Measurements from ENCODE around the gene AMFR. TPM values are rescaled to one million over a fixed set of nuclear protein-coding genes. Genes with fewer than 3 reads are reported as not detected.

AMFR gene
- total and polyA plus RNA-seq, 8 donors: 29.2 to 64.2 (median 47.3) TPM

DNA sequence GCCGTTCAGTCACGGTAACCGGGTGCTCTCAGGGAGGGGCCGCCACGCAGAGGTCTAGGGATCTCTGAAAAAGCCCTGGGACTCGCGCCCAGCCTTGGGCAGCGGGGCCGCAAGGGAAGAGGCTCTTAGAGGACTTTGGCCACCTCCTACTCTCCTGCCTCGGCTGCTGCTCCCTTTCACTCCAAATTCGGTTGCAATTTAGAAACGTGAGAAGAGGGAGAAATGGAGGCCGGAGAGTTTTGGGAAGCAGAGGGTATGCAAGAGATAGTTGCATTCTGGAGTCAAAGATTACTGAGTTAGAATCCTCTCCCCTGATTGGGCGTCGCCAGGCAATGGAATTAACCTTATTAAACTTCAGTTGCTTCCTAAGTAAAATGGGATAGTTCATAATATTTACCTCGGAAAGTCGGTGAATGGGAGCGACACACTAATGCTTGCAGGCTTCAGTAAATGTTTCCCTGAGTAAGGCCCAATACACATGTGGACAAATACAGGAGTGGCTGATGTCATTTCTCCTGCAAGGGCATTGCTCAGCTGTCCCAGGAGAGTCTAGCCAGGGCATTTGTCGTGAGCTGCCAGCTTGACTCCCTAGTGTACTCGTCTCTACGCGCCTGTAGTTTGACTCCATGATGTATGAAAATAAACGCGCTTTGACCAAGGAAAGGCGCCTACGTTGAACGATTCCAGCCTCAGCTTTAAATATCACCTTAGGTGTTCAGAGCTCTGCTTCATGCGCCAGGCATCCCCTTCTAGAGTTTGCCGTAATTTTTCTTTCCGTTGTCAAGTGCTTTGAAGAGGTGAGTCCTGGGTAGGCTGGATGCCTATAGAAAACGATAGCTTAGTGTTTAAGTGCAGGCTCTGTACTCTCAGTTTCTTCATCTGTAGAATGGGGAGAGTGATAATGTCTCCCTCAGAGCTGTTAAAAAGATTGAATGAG is 26.7 kb upstream of the AMFR start:
- no peak for FAIRE-seq
- H3K9me3 ChIP-seq: no peaks in the 10 kb centered on the region
- TF ChIP-seq, protein P1, sequence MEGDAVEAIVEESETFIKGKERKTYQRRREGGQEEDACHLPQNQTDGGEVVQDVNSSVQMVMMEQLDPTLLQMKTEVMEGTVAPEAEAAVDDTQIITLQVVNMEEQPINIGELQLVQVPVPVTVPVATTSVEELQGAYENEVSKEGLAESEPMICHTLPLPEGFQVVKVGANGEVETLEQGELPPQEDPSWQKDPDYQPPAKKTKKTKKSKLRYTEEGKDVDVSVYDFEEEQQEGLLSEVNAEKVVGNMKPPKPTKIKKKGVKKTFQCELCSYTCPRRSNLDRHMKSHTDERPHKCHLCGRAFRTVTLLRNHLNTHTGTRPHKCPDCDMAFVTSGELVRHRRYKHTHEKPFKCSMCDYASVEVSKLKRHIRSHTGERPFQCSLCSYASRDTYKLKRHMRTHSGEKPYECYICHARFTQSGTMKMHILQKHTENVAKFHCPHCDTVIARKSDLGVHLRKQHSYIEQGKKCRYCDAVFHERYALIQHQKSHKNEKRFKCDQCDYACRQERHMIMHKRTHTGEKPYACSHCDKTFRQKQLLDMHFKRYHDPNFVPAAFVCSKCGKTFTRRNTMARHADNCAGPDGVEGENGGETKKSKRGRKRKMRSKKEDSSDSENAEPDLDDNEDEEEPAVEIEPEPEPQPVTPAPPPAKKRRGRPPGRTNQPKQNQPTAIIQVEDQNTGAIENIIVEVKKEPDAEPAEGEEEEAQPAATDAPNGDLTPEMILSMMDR (IDR thresholded peaks at IDR 0.05): no peak
- peak; percentile 65 to 76 (median 70) for ATAC-seq
- peaks cover 0 to 13% (median 0%) of the 10 kb centered on the region in 3 donors for H3K36me3 ChIP-seq
- H3K4me3 ChIP-seq: peak overlapping the region; percentile 62 to 95 (median 66)
- H3K4me1 ChIP-seq: peaks cover 7 to 33% (median 22%) of the 10 kb centered on the region in 3 donors
- 3 to 4% methylated on average over 31 of the region's 31 CpGs for WGBS, 2 donors
- H3K27me3 ChIP-seq: no peaks in the 10 kb centered on the region
- peak overlapping the region; percentile 57 to 72 (median 70) for H3K27ac ChIP-seq
- peak in 5 of 6 donors; percentile 23 to 54 (median 37) for DNase-seq
- intact Hi-C loops (cut with DNase I): no loop called here

- TF ChIP-seq, protein P1 (IDR thresholded peaks at IDR 0.05): no peak
- WGBS, 2 donors: 0% methylated on average over 56 of the region's 56 CpGs
- intact Hi-C loops (cut with DNase I): no loop called here
- peak; percentile 97 for FAIRE-seq
- H3K4me1 ChIP-seq: peaks cover 7 to 33% (median 22%) of the 10 kb centered on the region in 3 donors
- H3K9me3 ChIP-seq: no peaks in the 10 kb centered on the region
- peak; percentile 98 to 100 (median 98) for ATAC-seq
- peak within 1 kb of the TSS; percentile 57 to 72 (median 70) for H3K27ac ChIP-seq
- peak within 1 kb of the TSS; percentile 62 to 95 (median 66) for H3K4me3 ChIP-seq
- no peaks in the 10 kb centered on the region for H3K27me3 ChIP-seq
- H3K36me3 ChIP-seq: peaks cover 0 to 7% (median 0%) of the 10 kb centered on the region in 3 donors
- peak; percentile 87 to 97 (median 94) for DNase-seq
Measured at GRCh38 chr16:56450986-56451752, 25.8 kb upstream of the AMFR start, which contains the start of the genes NUDT21 and OGFOD1. TSS of gene NUDT21 (minus strand) at chr16:56451332. CDS start at chr16:56451202, 130 bp downstream. TSS of gene OGFOD1 (plus strand) at chr16:56451554. CDS start at chr16:56451613, 59 bp downstream.

GRCh38 chr16:56450275-56450985 is 25.1 kb upstream of the AMFR start:
- DNase-seq (no peak), FAIRE-seq (no peak), ATAC-seq (peak in 1 of 4 donors; percentile 14)
- Histone ChIP-seq H3K36me3 (peaks cover 0 to under 1% (median 0%) of the 10 kb centered on the region in 3 donors), H3K9me3 (no peaks in the 10 kb centered on the region), H3K4me3 (peak overlapping the region; percentile 62 to 95 (median 66)), H3K4me1 (peaks cover 7 to 33% (median 22%) of the 10 kb centered on the region in 3 donors), H3K27ac (peak overlapping the region in 1 of 4 donors; percentile 53), H3K27me3 (no peaks in the 10 kb centered on the region)
- 6 to 8% methylated on average over 18 of the region's 18 CpGs for WGBS, 2 donors
- TF ChIP-seq, protein P1 (IDR thresholded peaks at IDR 0.05): no peak
- intact Hi-C loops (cut with DNase I): no loop called here

DNA sequence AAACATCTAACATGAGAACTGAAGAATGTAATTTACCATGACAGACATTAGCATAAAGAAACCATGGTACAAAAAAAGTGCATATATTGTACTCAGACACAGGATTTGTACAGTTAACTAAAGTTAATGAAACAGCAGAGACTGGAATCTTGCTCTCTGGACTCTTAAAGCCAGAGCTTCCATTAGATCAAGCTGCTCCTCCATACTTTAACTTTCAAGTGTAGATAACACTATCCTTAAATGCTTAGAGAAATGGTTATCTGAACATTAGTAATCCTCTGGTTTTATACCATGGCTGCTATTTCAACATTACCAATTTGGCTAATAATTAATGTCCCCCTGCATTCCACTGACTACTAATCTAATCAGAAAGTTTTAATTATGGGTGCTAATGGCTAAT is 22.7 kb upstream of the AMFR start:
- no peaks in the 10 kb centered on the region for H3K9me3 ChIP-seq
- peaks cover 0 to 6% (median 0%) of the 10 kb centered on the region in 3 donors for H3K36me3 ChIP-seq
- intact Hi-C loops (cut with DNase I): no loop called here
- ATAC-seq (no peak), DNase-seq (no peak), FAIRE-seq (no peak)
- H3K27me3 ChIP-seq: no peaks in the 10 kb centered on the region
- TF ChIP-seq, protein P1 (IDR thresholded peaks at IDR 0.05): no peak
- H3K27ac ChIP-seq: no peak overlapping the region
- peaks cover 7 to 31% (median 21%) of the 10 kb centered on the region in 3 donors for H3K4me1 ChIP-seq
- no peak overlapping the region for H3K4me3 ChIP-seq
